Transverse colon (tissue), 4 donors: ENCODE measurements around the gene TDRD3. TPM values are rescaled to one million over a fixed set of nuclear protein-coding genes. Genes with fewer than 3 reads are reported as not detected.

Source experiments
- DNase-seq: peaks from one replicate; pipeline ENCODE4 v3.0.0-alpha.2; 2019
- H3K27ac ChIP-seq, 4 donors: fragments of 200-600 bp; sonication (generic); 2 replicates each; pipeline ENCODE4 v1.5.1; 2016 to 2018; ENCODE audit warnings: inconsistent platforms in 4 of 4
- H3K27me3 ChIP-seq: fragments of 200-600 bp; sonication (generic); 2 replicates; pipeline ENCODE4 v1.5.1; 2017; ENCODE audit warnings: inconsistent platforms
- H3K36me3 ChIP-seq, 4 donors: fragments of 200-600 bp; sonication (generic); 2 replicates each; pipeline ENCODE4 v1.5.1; 2017 to 2019; ENCODE audit warnings: inconsistent platforms in 4 of 4
- H3K4me1 ChIP-seq, 4 donors: fragments of 200-600 bp; sonication (generic); 2 replicates each; pipeline ENCODE4 v1.5.1; 2017 to 2020; ENCODE audit warnings: inconsistent platforms in 4 of 4
- H3K4me3 ChIP-seq, 4 donors: fragments of 200-600 bp; sonication (generic); 1 replicate in 1 of 4; 2 replicates in 3 of 4; pipeline versions ENCODE4 v1.5.1 to v1.6.1; 2017 to 2019; ENCODE audit warnings: inconsistent platforms in 4 of 4
- H3K9me3 ChIP-seq, 2 donors: fragments of 200-600 bp; sonication (generic); 2 replicates each; pipeline ENCODE4 v1.5.1; 2017 to 2019; ENCODE audit warnings: inconsistent platforms in 2 of 2
- CTCF ChIP-seq, 5 experiments: fragments of 200-600 bp in 3 of 5; fragments of 450-650 bp in 2 of 5; sonication (generic) in 3 of 5; IDR thresholded peaks; 1 replicate in 2 of 5; 2 replicates in 3 of 5; pipeline ENCODE4 v1.5.1; 2016 to 2017; ENCODE audit warnings: antibody characterized with exemption in 5 of 5, inconsistent platforms in 3 of 5, mild to moderate bottlenecking in 2 of 5, moderate library complexity in 1 of 5
- EP300 ChIP-seq: sonication (generic); formaldehyde crosslinking; IDR thresholded peaks from one replicate; pipeline ENCODE4 v1.6.1; 2017; ENCODE audit warnings: antibody characterized with exemption, low read depth
- POLR2A ChIP-seq: fragments of 450-650 bp; IDR thresholded peaks from one replicate; pipeline ENCODE4 v1.6.1; 2016; ENCODE audit warnings: antibody characterized with exemption, mild to moderate bottlenecking, moderate library complexity
- POLR2AphosphoS5 ChIP-seq, 3 donors: sonication (generic); formaldehyde crosslinking; IDR thresholded peaks; one replicate each; pipeline ENCODE4 v1.6.1; 2016; ENCODE audit warnings: antibody characterized with exemption in 3 of 3
- WGBS, 2 donors: methylation state at CpG; one replicate each; pipeline ENCODE4 v1.1.5; 2018; ENCODE audit warnings: low coverage in 1 of 2; 5-methylcytosine and 5-hydroxymethylcytosine counted together
- in situ Hi-C, 4 donors: fragments of 200-750 bp; cut with MboI; loops; one replicate each; pipeline versions ENCODE4 v1.15.0 to v1.15.1; 2017; ENCODE audit warnings: low sequenced_read_pairs in 3 of 4, low pct_ligation_motif_present in 1 of 4, low pct_unique_long_range_greater_than_20kb in 1 of 4
- intact Hi-C: fragments of 100-400 bp; cut with DNase I; formaldehyde crosslinking; loops from one replicate; pipeline ENCODE4 v1.15.1; 2023; ENCODE audit warnings: low total_unique reads
- total RNA-seq, 4 donors: library from RNA; depleted of rRNA; stranded (reverse); fragments of >200 nt; gene quantifications; one replicate each; pipeline ENCODE4 v1.1.0, GENCODE V29; 2016

The TDRD3 gene
- total RNA-seq, 4 donors from 2014 or later, result 20.9 to 73.4 (median 33.9) TPM

GRCh38 chr13:60454425-60454824, 57.4 kb downstream of the TDRD3 start:
- intact Hi-C loops (no loop called here), in situ Hi-C loops (no loop called here)
- Histone ChIP-seq H3K4me3 (no peak overlapping the region), H3K27ac (no peak overlapping the region), H3K4me1 (no peaks in the 10 kb centered on the region), H3K27me3 (no peaks in the 10 kb centered on the region), H3K36me3 (no peaks in the 10 kb centered on the region), H3K9me3 (no peaks in the 10 kb centered on the region)
- WGBS, 2 donors, result 93 to 100% methylated on average over 1 of the region's 1 CpG
- DNase-seq, result no peak
- TF ChIP-seq POLR2AphosphoS5 (IDR thresholded peaks at IDR 0.05) (no peak), CTCF (IDR thresholded peaks at IDR 0.05) (no peak), POLR2A (no peak), EP300 (no peak)

GRCh38 chr13:60463787-60464186, 66.8 kb downstream of the TDRD3 start:
- Histone ChIP-seq H3K27ac (no peak overlapping the region), H3K27me3 (no peaks in the 10 kb centered on the region), H3K9me3 (no peaks in the 10 kb centered on the region), H3K4me3 (no peak overlapping the region), H3K36me3 (peaks cover 0 to 13% (median 0%) of the 10 kb centered on the region in 4 donors), H3K4me1 (no peaks in the 10 kb centered on the region)
- 60 to 61% methylated on average over 1 of the region's 1 CpG for WGBS, 2 donors
- in situ Hi-C loops, result no loop called here
- intact Hi-C loops, result no loop called here
- DNase-seq, result no peak
- TF ChIP-seq CTCF (IDR thresholded peaks at IDR 0.05) (no peak), POLR2A (no peak), POLR2AphosphoS5 (IDR thresholded peaks at IDR 0.05) (no peak), EP300 (no peak)

- 98 to 100% methylated on average over 1 to 3 of the region's 3 CpGs for WGBS, 2 donors
- no peak for DNase-seq
- Histone ChIP-seq H3K4me1 (no peaks in the 10 kb centered on the region), H3K9me3 (no peaks in the 10 kb centered on the region), H3K4me3 (no peak overlapping the region), H3K27ac (no peak overlapping the region), H3K27me3 (no peaks in the 10 kb centered on the region), H3K36me3 (peaks cover 0 to 32% (median 2%) of the 10 kb centered on the region in 4 donors)
- TF ChIP-seq POLR2A (no peak), POLR2AphosphoS5 (IDR thresholded peaks at IDR 0.05) (no peak)
- in situ Hi-C loops, result no loop called here
- intact Hi-C loops, result no loop called here
These were observed 70.1 kb downstream of the TDRD3 start for GRCh38 chr13:60467098-60467497.

GRCh38 chr13:60479273-60479672, 82.3 kb downstream of the TDRD3 start:
- TF ChIP-seq POLR2AphosphoS5 (IDR thresholded peaks at IDR 0.05), result no peak
- no peak for TF ChIP-seq EP300
- TF ChIP-seq POLR2A, result no peak
- TF ChIP-seq CTCF (IDR thresholded peaks at IDR 0.05), result no peak
- Histone ChIP-seq H3K36me3 (peaks cover 0 to 30% (median 0%) of the 10 kb centered on the region in 4 donors), H3K27me3 (no peaks in the 10 kb centered on the region), H3K9me3 (peaks cover 0 to 5% of the 10 kb centered on the region in 2 donors), H3K4me3 (no peak overlapping the region), H3K4me1 (no peaks in the 10 kb centered on the region), H3K27ac (no peak overlapping the region)
- in situ Hi-C loops, result no loop called here
- DNase-seq, result no peak
- intact Hi-C loops, result no loop called here

- no peaks in the 10 kb centered on the region for H3K9me3 ChIP-seq
- no peaks in the 10 kb centered on the region for H3K27me3 ChIP-seq
- H3K4me1 ChIP-seq, result no peaks in the 10 kb centered on the region
- TF ChIP-seq EP300, result no peak
- TF ChIP-seq POLR2A, result no peak
- no peak for TF ChIP-seq CTCF (IDR thresholded peaks at IDR 0.05)
- no peak for TF ChIP-seq POLR2AphosphoS5 (IDR thresholded peaks at IDR 0.05)
- no peak for DNase-seq
- H3K27ac ChIP-seq, result no peak overlapping the region
- peaks cover 0 to 37% (median 4%) of the 10 kb centered on the region in 4 donors for H3K36me3 ChIP-seq
- intact Hi-C loops, result loop anchor here (10.0 kb wide), 1 partner anchor 1513 kb away; no protein-coding TSS in a partner anchor
- H3K4me3 ChIP-seq, result no peak overlapping the region
- in situ Hi-C loops, result no loop called here
These were observed 85.0 kb downstream of the TDRD3 start for GRCh38 chr13:60482012-60482411.
